Measurements from ENCODE around the gene STEAP3.

GRCh38 chr2:119195887-119196286 lies 27.7 kb upstream of the STEAP3 start:
- TF ChIP-seq POLR2AphosphoS5 (IDR thresholded peaks at IDR 0.05; ENCODE audit: low read depth, low read length) (no peak), TAF1 (IDR thresholded peaks at IDR 0.05; ENCODE audit: borderline replicate concordance, insufficient read depth, low read length) (no peak), SIN3A (IDR thresholded peaks at IDR 0.05; ENCODE audit: borderline replicate concordance, insufficient read depth, low read length) (no peak), FOXP2 (optimal IDR thresholded peaks at IDR 0.05; ENCODE audit: borderline replicate concordance, extremely low read depth, extremely low read length, insufficient read depth) (no peak), REST (IDR thresholded peaks at IDR 0.05; ENCODE audit: insufficient read depth in 1 of 2, low read depth in 2 of 2, low read length in 2 of 2) (no peak)

Data from PFSK-1 (cell line).